ENCODE measurements around the gene SRSF10. TPM values are rescaled to one million over a fixed set of nuclear protein-coding genes. Genes with fewer than 3 reads are reported as not detected.

SRSF10 gene
- 80.7 and 81.1 TPM in 2 replicates for total RNA-seq

DNA sequence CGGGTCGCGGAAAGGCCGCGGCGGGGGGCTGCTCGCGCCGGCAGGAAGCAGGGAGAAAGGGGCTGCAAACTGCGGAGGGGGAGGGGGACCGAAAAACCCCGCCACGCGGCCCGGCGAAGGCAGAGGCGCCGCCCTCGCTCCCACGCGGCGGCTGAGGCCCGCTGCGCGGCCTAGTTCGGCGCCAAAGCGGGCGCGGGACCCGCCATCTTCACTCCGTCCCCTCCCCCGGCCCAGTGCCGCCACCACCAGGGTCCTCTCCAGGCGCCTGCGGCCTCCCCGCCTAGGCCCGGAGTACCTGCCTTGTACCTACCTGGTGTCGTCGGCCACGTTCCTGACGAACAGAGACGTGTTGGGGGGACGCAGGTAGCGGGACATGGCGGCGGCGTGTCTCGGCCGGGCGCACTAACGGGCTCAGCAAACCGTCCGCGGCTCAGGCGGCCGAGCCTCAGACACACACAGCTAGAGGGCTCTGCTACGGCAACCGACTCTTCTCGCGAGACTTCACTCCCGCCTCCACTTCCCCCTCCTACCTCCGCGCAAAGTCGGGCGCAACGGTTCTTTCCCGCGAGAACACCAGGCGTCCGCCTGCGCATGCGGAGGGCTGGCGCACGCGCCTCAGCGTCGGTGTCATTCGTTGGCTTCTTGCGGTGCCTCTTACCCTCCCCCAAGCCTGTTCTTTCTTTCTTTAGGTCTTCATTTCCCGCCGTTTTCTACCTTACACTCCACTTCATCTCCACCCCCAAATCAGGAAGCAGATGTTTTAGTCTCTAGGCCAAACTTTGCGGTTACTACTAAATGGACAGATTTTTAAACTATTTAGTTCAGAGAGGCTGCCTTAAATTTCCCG is at the start of gene SRSF10:
Gene SRSF10 (minus strand): TSS at position 447 of the 847 bp plus-strand sequence. CDS start 72 bp downstream, at position 375.
- peak within 1 kb of the TSS; percentile 93 for H3K27ac ChIP-seq (ENCODE audit: low read depth, low read length)
- peak within 1 kb of the TSS; percentile 97 for H3K4me3 ChIP-seq (ENCODE audit: insufficient read depth, low read length)
- peak; percentile 27 for TF ChIP-seq CTCF (IDR thresholded peaks at IDR 0.05; ENCODE audit: extremely low read depth, low read depth, low read length)
- H3K36me3 ChIP-seq (ENCODE audit: insufficient read depth, low read length), result peaks cover 13% of the 10 kb centered on the region
- peak within 1 kb of the TSS; percentile 89 for H3K4me2 ChIP-seq (ENCODE audit: insufficient read depth, low read length)
- DNase-seq (ENCODE audit: insufficient read length, low spot score, missing footprints), result peak; percentile 99
- H2AFZ ChIP-seq (ENCODE audit: low read length), result peak within 1 kb of the TSS; percentile 89
- H3K4me1 ChIP-seq (ENCODE audit: insufficient read depth, low read length), result peaks cover 30% of the 10 kb centered on the region
- H3K27me3 ChIP-seq (ENCODE audit: insufficient read depth, low read length), result no peaks in the 10 kb centered on the region
- H3K9me3 ChIP-seq (ENCODE audit: low read depth, low read length), result no peaks in the 10 kb centered on the region
- H4K20me1 ChIP-seq (ENCODE audit: insufficient read depth, low read length), result peaks cover 40% of the 10 kb centered on the region
- peaks cover 51% of the 10 kb centered on the region for H3K79me2 ChIP-seq (ENCODE audit: insufficient read depth, low read length)

- H3K4me3 ChIP-seq (ENCODE audit: insufficient read depth, low read length), result no peak overlapping the region
- H3K79me2 ChIP-seq (ENCODE audit: insufficient read depth, low read length), result no peaks in the 10 kb centered on the region
- no peak overlapping the region for H3K4me2 ChIP-seq (ENCODE audit: insufficient read depth, low read length)
- TF ChIP-seq CTCF (IDR thresholded peaks at IDR 0.05; ENCODE audit: extremely low read depth, low read depth, low read length), result peak; percentile 63
- no peaks in the 10 kb centered on the region for H3K9me3 ChIP-seq (ENCODE audit: low read depth, low read length)
- no peak overlapping the region for H3K27ac ChIP-seq (ENCODE audit: low read depth, low read length)
- no peaks in the 10 kb centered on the region for H4K20me1 ChIP-seq (ENCODE audit: insufficient read depth, low read length)
- no peaks in the 10 kb centered on the region for H3K27me3 ChIP-seq (ENCODE audit: insufficient read depth, low read length)
- DNase-seq (ENCODE audit: insufficient read length, low spot score, missing footprints), result peak; percentile 93
- no peaks in the 10 kb centered on the region for H3K36me3 ChIP-seq (ENCODE audit: insufficient read depth, low read length)
- peaks cover 4% of the 10 kb centered on the region for H3K4me1 ChIP-seq (ENCODE audit: insufficient read depth, low read length)
- H2AFZ ChIP-seq (ENCODE audit: low read length), result no peak overlapping the region
These were observed 47.8 kb upstream of the SRSF10 start for GRCh38 chr1:24027838-24028468.

DNA sequence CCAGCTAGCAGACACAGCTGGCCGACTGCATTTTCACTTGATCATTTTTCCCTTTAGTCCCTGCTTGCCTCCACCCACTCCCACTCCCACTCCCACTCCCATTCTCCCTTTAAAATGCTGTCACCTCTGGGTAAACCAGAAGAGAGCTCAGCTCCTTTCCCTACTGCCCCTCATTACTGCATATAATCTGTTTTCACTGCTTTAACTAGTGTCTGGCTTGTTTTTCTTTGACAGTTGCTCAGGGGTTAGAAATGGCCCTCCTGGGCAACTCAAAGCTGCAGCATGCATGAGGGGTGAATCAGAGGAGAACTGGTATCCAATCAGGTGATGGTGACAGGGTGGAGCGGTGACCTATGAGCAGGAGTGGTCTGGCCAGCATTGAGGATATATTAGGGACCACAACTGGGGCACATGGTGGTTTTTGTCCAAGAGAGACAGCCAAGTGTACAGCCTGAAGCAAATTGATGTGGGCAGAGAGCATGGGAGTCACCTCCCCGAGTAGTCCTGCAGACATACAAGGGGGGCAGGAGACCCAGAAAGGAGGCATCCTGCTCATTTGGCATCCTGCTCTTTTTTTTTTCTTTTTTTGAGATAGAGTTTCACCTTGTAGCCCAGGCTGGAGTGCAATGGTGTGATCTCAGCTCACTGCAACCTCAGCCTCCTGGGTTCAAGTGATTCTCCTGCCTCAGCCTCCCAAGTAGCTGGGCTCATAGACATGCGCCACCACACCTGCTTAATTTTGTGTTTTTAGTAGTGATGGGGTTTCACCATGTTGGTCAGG is 42.6 kb upstream of the SRSF10 start:
- no peak for TF ChIP-seq CTCF (IDR thresholded peaks at IDR 0.05; ENCODE audit: extremely low read depth, low read depth, low read length)
- H3K79me2 ChIP-seq (ENCODE audit: insufficient read depth, low read length), result no peaks in the 10 kb centered on the region
- H3K9me3 ChIP-seq (ENCODE audit: low read depth, low read length), result no peaks in the 10 kb centered on the region
- DNase-seq (ENCODE audit: insufficient read length, low spot score, missing footprints), result peak; percentile 91
- no peaks in the 10 kb centered on the region for H3K36me3 ChIP-seq (ENCODE audit: insufficient read depth, low read length)
- H3K27ac ChIP-seq (ENCODE audit: low read depth, low read length), result peak overlapping the region; percentile 92
- H3K27me3 ChIP-seq (ENCODE audit: insufficient read depth, low read length), result no peaks in the 10 kb centered on the region
- H3K4me3 ChIP-seq (ENCODE audit: insufficient read depth, low read length), result peak overlapping the region; percentile 9
- no peaks in the 10 kb centered on the region for H4K20me1 ChIP-seq (ENCODE audit: insufficient read depth, low read length)
- H3K4me2 ChIP-seq (ENCODE audit: insufficient read depth, low read length), result peak overlapping the region; percentile 65
- H2AFZ ChIP-seq (ENCODE audit: low read length), result no peak overlapping the region
- H3K4me1 ChIP-seq (ENCODE audit: insufficient read depth, low read length), result peaks cover 46% of the 10 kb centered on the region
